ENCODE data around the gene SP100. TPM values are rescaled to one million over a fixed set of nuclear protein-coding genes. Genes with fewer than 3 reads are reported as not detected.

The SP100 gene
- total and polyA plus RNA-seq, 11 donors, result 32.6 to 133 (median 67.5) TPM

GRCh38 chr2:230542751-230543150 is 126.8 kb downstream of the SP100 start:
- Histone ChIP-seq H3K4me1 (peaks cover 0 to 2% (median 0%) of the 10 kb centered on the region in 12 donors), H3K27me3 (no peaks in the 10 kb centered on the region), H3K4me3 (no peak overlapping the region), H3K9me3 (peaks cover 0 to 35% (median 3%) of the 10 kb centered on the region in 12 donors), H3K36me3 (peaks cover 0 to 53% (median 34%) of the 10 kb centered on the region in 9 donors), H3K27ac (no peak overlapping the region)
- ATAC-seq (no peak), DNase-seq (no peak)
- no peak for TF ChIP-seq POLR2A (IDR thresholded peaks at IDR 0.05)
- TF ChIP-seq CTCF (IDR thresholded peaks at IDR 0.05), result no peak
- 65 to 74% (median 68%) methylated on average over 2 of the region's 2 CpGs for WGBS, 4 donors
- intact Hi-C loops (cut with DNase I), result no loop called here

- no peak overlapping the region for H3K27ac ChIP-seq
These were observed 136.2 kb downstream of the SP100 start for GRCh38 chr2:230552181-230552580.

GRCh38 chr2:230557065-230557464 is 141.1 kb downstream of the SP100 start:
- peaks cover 0 to 11% (median 0%) of the 10 kb centered on the region in 12 donors for H3K9me3 ChIP-seq
- no peaks in the 10 kb centered on the region for H3K4me1 ChIP-seq
- intact Hi-C loops (cut with DNase I), result no loop called here
- DNase-seq (no peak), ATAC-seq (no peak)
- no peaks in the 10 kb centered on the region for H3K27me3 ChIP-seq
- 0 to 79% (median 44%) methylated on average over 1 of the region's 1 CpG for WGBS, 4 donors
- no peak for TF ChIP-seq POLR2A (IDR thresholded peaks at IDR 0.05)
- TF ChIP-seq CTCF (IDR thresholded peaks at IDR 0.05), result no peak
- H3K4me3 ChIP-seq, result no peak overlapping the region
- no peaks in the 10 kb centered on the region for H3K36me3 ChIP-seq
- H3K27ac ChIP-seq, result no peak overlapping the region

More at GRCh38 chr2:230552181-230552580, 136.2 kb downstream of the SP100 start:
- DNase-seq (no peak), ATAC-seq (no peak)
- Histone ChIP-seq H3K27me3 (no peaks in the 10 kb centered on the region), H3K4me3 (no peak overlapping the region), H3K4me1 (no peaks in the 10 kb centered on the region), H3K9me3 (peaks cover 0 to 11% (median 0%) of the 10 kb centered on the region in 12 donors), H3K36me3 (no peaks in the 10 kb centered on the region)
- 68 to 95% (median 89%) methylated on average over 2 of the region's 2 CpGs for WGBS, 4 donors
- TF ChIP-seq POLR2A (IDR thresholded peaks at IDR 0.05) (no peak), CTCF (IDR thresholded peaks at IDR 0.05) (no peak)
- intact Hi-C loops (cut with DNase I), result no loop called here

GRCh38 chr2:230564805-230565779 is 149.1 kb downstream of the SP100 start:
- ATAC-seq, result no peak
- no peaks in the 10 kb centered on the region for H3K4me1 ChIP-seq
- no peak overlapping the region for H3K4me3 ChIP-seq
- TF ChIP-seq POLR2A (IDR thresholded peaks at IDR 0.05), result no peak
- TF ChIP-seq CTCF (IDR thresholded peaks at IDR 0.05), result no peak
- no peaks in the 10 kb centered on the region for H3K27me3 ChIP-seq
- no peak for DNase-seq
- intact Hi-C loops (cut with DNase I), result no loop called here
- H3K27ac ChIP-seq, result no peak overlapping the region
- 27 to 61% (median 43%) methylated on average over 11 of the region's 11 CpGs for WGBS, 4 donors
- H3K36me3 ChIP-seq, result no peaks in the 10 kb centered on the region
- peaks cover 0 to 5% (median 0%) of the 10 kb centered on the region in 12 donors for H3K9me3 ChIP-seq
